ENCODE results near the gene CASQ2. TPM values are rescaled to one million over a fixed set of nuclear protein-coding genes. Genes with fewer than 3 reads are reported as not detected.

Gene CASQ2
- total and polyA plus RNA-seq, 2 donors (not counting 1 experiment from before 2014, with no cell fraction given): not detected

GRCh38 chr1:115651391-115651790 lies 117.1 kb downstream of the CASQ2 start:
- no peaks in the 10 kb centered on the region for H3K79me2 ChIP-seq (ENCODE audit: control insufficient read depth, insufficient read depth, low read length)
- H3K4me2 ChIP-seq (replicated peaks; ENCODE audit: low read depth, low read length, poor library complexity, severe bottlenecking): no peak overlapping the region
- WGBS (ENCODE audit: insufficient coverage): no CpG with 5 or more reads among the region's 8 CpGs

DNA sequence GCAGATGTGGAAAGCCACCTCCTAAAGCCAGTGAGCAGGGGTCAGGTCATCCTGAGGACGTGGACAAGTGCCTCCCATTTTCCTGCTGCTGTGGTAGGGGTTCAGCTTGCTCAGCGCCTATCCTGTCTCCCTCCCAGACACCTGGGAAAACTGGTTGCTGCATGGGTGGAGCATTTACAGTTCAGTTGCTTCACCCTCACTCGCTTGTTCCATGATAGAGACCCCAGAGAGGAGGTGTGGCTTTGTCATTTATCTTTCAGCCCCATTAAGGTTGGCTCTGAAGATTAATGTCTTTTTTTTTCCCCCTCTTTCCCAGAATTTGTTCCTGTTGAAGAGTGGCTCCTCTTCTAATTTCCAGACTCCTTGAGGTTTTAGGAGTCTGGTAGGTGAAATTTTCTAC lies 117.6 kb downstream of the CASQ2 start:
- no peak overlapping the region for H2AFZ ChIP-seq (ENCODE audit: insufficient read depth, low read depth, low read length, poor library complexity, severe bottlenecking)
- no peaks in the 10 kb centered on the region for H3K27me3 Mint-ChIP-seq
- H3K4me3 Mint-ChIP-seq: no peak overlapping the region
- H3K9ac ChIP-seq (ENCODE audit: low read length): no peak overlapping the region
- no peaks in the 10 kb centered on the region for H3K9me3 ChIP-seq (ENCODE audit: control extremely low read depth in 1 of 3, control insufficient read depth in 2 of 3, insufficient read depth in 1 of 3, low read length in 2 of 3)
- intact Hi-C loops (cut with micrococcal nuclease): no loop called here
- DNase-seq (no peak), ATAC-seq (ENCODE audit: low read depth) (no peak)
- ChIA-PET POLR2A (no interaction called here), CTCF (no interaction called here)
- 71% methylated on average over 1 of the region's 3 CpGs for WGBS (ENCODE audit: insufficient coverage)
- H3K4me1 Mint-ChIP-seq: no peaks in the 10 kb centered on the region
- no peak overlapping the region for H3K4me2 ChIP-seq (replicated peaks; ENCODE audit: low read depth, low read length, poor library complexity, severe bottlenecking)
- no peak overlapping the region for H3K27ac Mint-ChIP-seq
- no peaks in the 10 kb centered on the region for H3K79me2 ChIP-seq (ENCODE audit: control insufficient read depth, insufficient read depth, low read length)
- H3K27me3 ChIP-seq (replicated peaks in 1 of 4; ENCODE audit: control extremely low read depth in 1 of 4, control insufficient read depth in 3 of 4, insufficient read depth in 4 of 4, low read length in 3 of 4): no peaks in the 10 kb centered on the region
- H4K20me1 ChIP-seq (ENCODE audit: control insufficient read depth, insufficient read depth, low read length, poor library complexity, severe bottlenecking): no peaks in the 10 kb centered on the region
- no peaks in the 10 kb centered on the region for H3K4me1 ChIP-seq (ENCODE audit: control insufficient read depth in 2 of 2, insufficient read depth in 2 of 2, low read length in 2 of 2)
- TF ChIP-seq CTCF (IDR thresholded peaks at IDR 0.05): no peak
- TF ChIP-seq EZH2 (IDR thresholded peaks at IDR 0.05; ENCODE audit: borderline replicate concordance, insufficient read depth, low read depth, low read length, poor library complexity, severe bottlenecking): no peak
- no peaks in the 10 kb centered on the region for H3K36me3 ChIP-seq (replicated peaks in 1 of 2; ENCODE audit: control extremely low read depth in 1 of 2, control insufficient read depth in 1 of 2, extremely low read depth in 1 of 2, insufficient read depth in 2 of 2, low read length in 1 of 2)
- H3K4me3 ChIP-seq (ENCODE audit: control extremely low read depth in 1 of 5, extremely low read depth in 1 of 5, insufficient read depth in 1 of 5, low read depth in 2 of 5, low read length in 4 of 5): no peak overlapping the region
- no peak overlapping the region for H3K27ac ChIP-seq (ENCODE audit: low read length in 2 of 2)
- H3K9me3 Mint-ChIP-seq (ENCODE audit: insufficient read depth): no peaks in the 10 kb centered on the region

More at GRCh38 chr1:115651391-115651790, 117.1 kb downstream of the CASQ2 start:
- ChIA-PET POLR2A (no interaction called here), CTCF (no interaction called here)
- TF ChIP-seq EZH2 (IDR thresholded peaks at IDR 0.05; ENCODE audit: borderline replicate concordance, insufficient read depth, low read depth, low read length, poor library complexity, severe bottlenecking) (no peak), CTCF (IDR thresholded peaks at IDR 0.05) (no peak)
- no peaks in the 10 kb centered on the region for H3K9me3 ChIP-seq (ENCODE audit: control extremely low read depth in 1 of 3, control insufficient read depth in 2 of 3, insufficient read depth in 1 of 3, low read length in 2 of 3)
- H3K27ac Mint-ChIP-seq: no peak overlapping the region
- no peaks in the 10 kb centered on the region for H3K4me1 ChIP-seq (ENCODE audit: control insufficient read depth in 2 of 2, insufficient read depth in 2 of 2, low read length in 2 of 2)
- no peak overlapping the region for H3K9ac ChIP-seq (ENCODE audit: low read length)
- H3K4me3 Mint-ChIP-seq: no peak overlapping the region
- H3K27ac ChIP-seq (ENCODE audit: low read length in 2 of 2): no peak overlapping the region
- H3K36me3 ChIP-seq (replicated peaks in 1 of 2; ENCODE audit: control extremely low read depth in 1 of 2, control insufficient read depth in 1 of 2, extremely low read depth in 1 of 2, insufficient read depth in 2 of 2, low read length in 1 of 2): no peaks in the 10 kb centered on the region
- intact Hi-C loops (cut with micrococcal nuclease): no loop called here
- ATAC-seq (ENCODE audit: low read depth) (no peak), DNase-seq (no peak)
- H3K4me1 Mint-ChIP-seq: no peaks in the 10 kb centered on the region
- H3K27me3 ChIP-seq (replicated peaks in 1 of 4; ENCODE audit: control extremely low read depth in 1 of 4, control insufficient read depth in 3 of 4, insufficient read depth in 4 of 4, low read length in 3 of 4): no peaks in the 10 kb centered on the region
- no peak overlapping the region for H2AFZ ChIP-seq (ENCODE audit: insufficient read depth, low read depth, low read length, poor library complexity, severe bottlenecking)
- H3K9me3 Mint-ChIP-seq (ENCODE audit: insufficient read depth): no peaks in the 10 kb centered on the region
- H3K27me3 Mint-ChIP-seq: no peaks in the 10 kb centered on the region
- H4K20me1 ChIP-seq (ENCODE audit: control insufficient read depth, insufficient read depth, low read length, poor library complexity, severe bottlenecking): no peaks in the 10 kb centered on the region
- no peak overlapping the region for H3K4me3 ChIP-seq (ENCODE audit: control extremely low read depth in 1 of 5, extremely low read depth in 1 of 5, insufficient read depth in 1 of 5, low read depth in 2 of 5, low read length in 4 of 5)

Other genes starting within 250 kb of the CASQ2 start
- gene VANGL1, start 126.7 kb downstream of the CASQ2 start, total RNA-seq: 0.30 and 0.46 TPM in 2 replicates
- gene VANGL1, start 126.7 kb downstream of the CASQ2 start, polyA plus RNA-seq: 0.21 and 0.35 TPM in 2 replicates
- gene NHLH2, start 72.4 kb upstream of the CASQ2 start, total RNA-seq: not detected in 2 replicates
- not detected in 2 replicates for gene NHLH2, start 72.4 kb upstream of the CASQ2 start, polyA plus RNA-seq
- gene SLC22A15, start 207.8 kb upstream of the CASQ2 start, total RNA-seq: 7.5 and 9.3 TPM in 2 replicates
- 1.7 and 3.9 TPM in 2 replicates for gene SLC22A15, start 207.8 kb upstream of the CASQ2 start, polyA plus RNA-seq